GM10266 (cell line): ENCODE data around the gene ABCC5.

ENCODE experiments used
- DNase-seq: peaks from one replicate; pipeline ENCODE4 v3.0.0; 2012; ENCODE audit errors: extremely low spot score
- CTCF ChIP-seq: IDR thresholded peaks from 2 replicates; pipeline ENCODE4 v1.5.1; 2012; ENCODE audit warnings: mild to moderate bottlenecking, low read depth; ENCODE audit not compliant: control insufficient read depth, insufficient read depth; ENCODE audit errors: missing control alignments

Gene ABCC5

DNA sequence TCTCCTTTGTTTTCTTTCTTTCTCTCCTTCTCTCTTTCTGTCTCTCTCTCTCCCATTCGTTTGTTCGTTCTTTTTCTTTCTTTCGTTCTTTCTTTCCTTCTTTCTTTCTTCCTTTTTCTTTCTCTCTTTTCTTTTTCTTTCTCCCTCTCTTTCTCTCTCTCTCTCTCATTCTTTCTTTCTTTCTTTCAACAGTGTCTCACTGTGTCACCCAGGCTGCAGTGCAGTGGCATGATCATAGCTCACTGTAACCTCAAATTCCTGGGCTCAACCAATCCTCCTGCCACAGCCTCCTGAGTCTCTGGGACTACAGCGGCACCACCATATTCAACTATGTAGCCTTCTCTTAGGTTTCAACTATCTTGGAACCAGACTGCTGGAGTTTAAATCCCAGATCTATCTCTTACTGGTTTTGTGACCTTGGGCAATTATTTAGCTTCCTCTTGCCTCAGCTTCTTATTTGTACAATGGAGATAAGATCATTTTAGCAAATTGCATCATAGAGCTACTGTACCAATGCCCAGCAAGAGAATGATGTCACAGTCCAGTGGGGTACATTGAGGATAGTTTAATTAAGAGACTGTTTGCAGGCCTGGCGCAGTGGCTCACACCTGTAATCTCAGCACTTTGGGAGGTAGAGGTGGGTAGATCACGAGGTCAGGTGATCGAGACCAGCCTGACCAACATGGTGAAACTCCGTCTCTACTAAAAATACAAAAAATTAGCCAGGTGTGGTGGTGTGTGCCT is 105.7 kb downstream of the ABCC5 start:
- TF ChIP-seq CTCF = no peak
- DNase-seq = no peak

DNA sequence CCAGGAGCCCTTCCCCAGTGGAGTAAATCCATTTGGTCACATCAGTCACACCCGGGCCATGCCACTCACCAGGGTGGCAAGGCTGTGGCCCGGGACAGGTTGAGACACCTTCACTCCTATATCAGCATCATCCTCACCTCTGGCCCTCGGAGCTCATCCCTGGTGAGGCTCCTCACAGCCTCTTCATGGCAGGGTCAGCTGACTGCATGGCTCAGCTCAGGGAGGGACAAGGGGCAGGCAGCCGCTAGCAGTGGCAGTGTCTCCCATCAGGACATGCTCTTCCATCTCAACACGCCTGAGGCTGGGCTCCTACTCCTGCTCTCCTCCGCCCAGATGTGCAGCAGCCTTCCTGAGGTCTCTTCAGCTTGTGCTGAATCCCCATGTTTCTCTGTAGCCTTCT is 106.6 kb downstream of the ABCC5 start:
- TF ChIP-seq CTCF = no peak

GRCh38 chr3:183909030-183909600 is 108.6 kb downstream of the ABCC5 start:
- no peak for DNase-seq
- TF ChIP-seq CTCF = no peak

More for the DNA sequence above, 106.6 kb downstream of the ABCC5 start:
- no peak for DNase-seq

DNA sequence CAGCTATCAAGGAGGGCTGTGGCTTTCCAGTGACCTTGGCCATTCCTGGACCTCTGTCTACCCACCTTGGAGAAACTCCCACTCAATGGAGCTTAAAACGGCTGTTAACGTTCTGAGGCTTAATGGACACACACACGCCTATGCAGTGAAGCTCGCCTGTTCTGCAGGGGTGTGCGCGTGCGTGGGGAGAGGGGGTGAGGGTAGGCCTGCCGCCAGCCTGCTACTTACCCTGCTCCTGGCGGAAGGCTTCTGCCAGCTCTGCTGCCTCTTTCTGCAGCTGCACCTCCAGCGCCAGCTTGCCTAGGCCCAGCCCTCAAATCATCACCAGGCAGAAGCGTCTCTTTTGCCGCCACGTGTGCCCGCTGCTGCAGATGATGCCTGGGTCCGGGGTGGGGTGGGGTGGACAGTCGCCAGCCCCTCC is 109.8 kb downstream of the ABCC5 start:
- TF ChIP-seq CTCF = no peak
- DNase-seq = no peak

- DNase-seq = no peak
- no peak for TF ChIP-seq CTCF
Observed at GRCh38 chr3:183907176-183907575, 110.5 kb downstream of the ABCC5 start.

GRCh38 chr3:183906234-183906921 is 111.3 kb downstream of the ABCC5 start:
- TF ChIP-seq CTCF = no peak
- no peak for DNase-seq
